ENCODE data around the gene RAPGEF1. TPM values are rescaled to one million over a fixed set of nuclear protein-coding genes. Genes with fewer than 3 reads are reported as not detected.

RAPGEF1 gene
- total and polyA plus RNA-seq, 2 of the 13 experiments (the other 11 are each of a cell fraction or from before 2014, with no cell fraction given) = 21.2 to 38.9 TPM

DNA sequence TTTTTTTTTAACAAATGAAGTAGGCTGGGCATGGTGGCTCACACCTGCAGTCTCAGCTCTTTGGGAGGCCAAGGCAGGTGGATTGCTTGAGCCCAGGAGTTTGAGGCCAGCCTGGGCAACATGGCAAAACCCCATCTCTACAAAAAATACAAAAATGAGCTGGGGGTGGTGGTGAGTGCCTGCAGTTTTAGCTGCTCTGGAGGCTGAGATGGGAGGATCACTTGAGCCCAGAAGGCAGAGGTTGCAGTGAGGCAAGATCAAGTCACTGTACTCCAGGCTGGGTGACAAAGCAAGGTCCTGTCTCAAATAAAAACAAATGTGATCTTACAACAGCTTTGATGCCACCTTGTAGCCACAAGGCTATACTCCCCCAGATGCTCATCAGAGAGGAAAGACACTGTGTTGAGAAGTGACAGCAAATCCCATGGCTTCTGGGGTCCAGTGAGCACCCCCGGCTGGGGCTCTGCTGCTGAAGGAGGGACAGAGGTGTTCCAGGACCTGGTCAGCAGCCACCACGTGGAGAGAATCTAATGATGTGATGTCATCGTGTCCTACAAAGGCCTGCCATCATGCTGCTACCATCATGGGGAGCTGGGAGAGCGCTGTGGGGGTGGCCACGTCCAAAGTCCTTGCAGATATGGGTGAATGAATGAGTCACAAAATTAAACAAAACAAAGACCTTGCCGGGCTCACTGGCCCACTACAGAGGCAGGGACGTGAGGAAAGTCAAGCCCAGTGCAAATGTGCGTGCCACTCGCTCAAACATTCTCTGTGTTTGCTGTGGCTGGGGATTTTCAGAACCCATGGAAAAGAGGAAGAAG lies 133.9 kb downstream of the RAPGEF1 start (continued):
- TF ChIP-seq, protein P1, sequence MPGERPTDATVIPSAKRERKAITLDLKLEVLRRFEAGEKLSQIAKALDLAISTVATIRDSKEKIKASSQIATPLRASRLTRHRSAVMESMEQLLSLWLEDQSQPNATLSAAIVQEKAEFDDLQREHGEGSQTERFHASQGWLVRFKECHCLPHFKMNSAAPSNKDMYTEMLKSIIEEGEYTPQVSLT (CRISPR knock-in tag; IDR thresholded peaks at IDR 0.05; ENCODE audit: borderline replicate concordance, low read depth) = no peak
- TF ChIP-seq NR3C1 (CRISPR knock-in tag; IDR thresholded peaks at IDR 0.05) (no peak), ZNF761 (CRISPR knock-in tag; conservative IDR thresholded peaks at IDR 0.05) (no peak), CHD2 (IDR thresholded peaks at IDR 0.05; ENCODE audit: low read depth, low read length) (no peak), MLLT10 (CRISPR knock-in tag; IDR thresholded peaks at IDR 0.05) (no peak), ZNF709 (CRISPR knock-in tag; IDR thresholded peaks at IDR 0.05) (0 out of 2 replicates have a peak, but pooled peaks have one; percentile 32), NCOA5 (CRISPR knock-in tag; IDR thresholded peaks at IDR 0.05) (no peak), POLR2G (IDR thresholded peaks at IDR 0.05; ENCODE audit: low read depth, low read length) (peak; percentile 84), TEAD3 (CRISPR knock-in tag; optimal IDR thresholded peaks at IDR 0.05; ENCODE audit: borderline replicate concordance) (peak; percentile 77), ATF7 (IDR thresholded peaks at IDR 0.05) (peak; percentile 94), ATF7 (CRISPR knock-in tag; IDR thresholded peaks at IDR 0.05) (peak; percentile 96), TGIF2 (CRISPR knock-in tag; IDR thresholded peaks at IDR 0.05) (no peak), CCAR2 (optimal IDR thresholded peaks at IDR 0.05; ENCODE audit: low read depth, low read length) (no peak), ZNF329 (CRISPR knock-in tag; IDR thresholded peaks at IDR 0.05; ENCODE audit: low read depth) (no peak), ZKSCAN8 (CRISPR knock-in tag; IDR thresholded peaks at IDR 0.05; ENCODE audit: borderline replicate concordance) (peak; percentile 74; the same call in 1 of the 2 replicates), CEBPG (CRISPR knock-in tag; IDR thresholded peaks at IDR 0.05) (peak; percentile 63; the same call in 1 of the 2 replicates), GPN1 (CRISPR knock-in tag; IDR thresholded peaks at IDR 0.05; ENCODE audit: borderline replicate concordance) (no peak), TBX2 (CRISPR knock-in tag; IDR thresholded peaks at IDR 0.05; ENCODE audit: borderline replicate concordance) (peak; percentile 87), RXRB (CRISPR knock-in tag; IDR thresholded peaks at IDR 0.05; ENCODE audit: borderline replicate concordance) (peak; percentile 87), ZNF782 (CRISPR knock-in tag; IDR thresholded peaks at IDR 0.05; ENCODE audit: borderline replicate concordance) (no peak)
- TF ChIP-seq, protein P2, sequence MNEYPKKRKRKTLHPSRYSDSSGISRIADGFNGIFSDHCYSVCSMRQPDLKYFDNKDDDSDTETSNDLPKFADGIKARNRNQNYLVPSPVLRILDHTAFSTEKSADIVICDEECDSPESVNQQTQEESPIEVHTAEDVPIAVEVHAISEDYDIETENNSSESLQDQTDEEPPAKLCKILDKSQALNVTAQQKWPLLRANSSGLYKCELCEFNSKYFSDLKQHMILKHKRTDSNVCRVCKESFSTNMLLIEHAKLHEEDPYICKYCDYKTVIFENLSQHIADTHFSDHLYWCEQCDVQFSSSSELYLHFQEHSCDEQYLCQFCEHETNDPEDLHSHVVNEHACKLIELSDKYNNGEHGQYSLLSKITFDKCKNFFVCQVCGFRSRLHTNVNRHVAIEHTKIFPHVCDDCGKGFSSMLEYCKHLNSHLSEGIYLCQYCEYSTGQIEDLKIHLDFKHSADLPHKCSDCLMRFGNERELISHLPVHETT (CRISPR knock-in tag; conservative IDR thresholded peaks at IDR 0.05) = no peak
- TF ChIP-seq, protein P3, sequence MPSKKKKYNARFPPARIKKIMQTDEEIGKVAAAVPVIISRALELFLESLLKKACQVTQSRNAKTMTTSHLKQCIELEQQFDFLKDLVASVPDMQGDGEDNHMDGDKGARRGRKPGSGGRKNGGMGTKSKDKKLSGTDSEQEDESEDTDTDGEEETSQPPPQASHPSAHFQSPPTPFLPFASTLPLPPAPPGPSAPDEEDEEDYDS (CRISPR knock-in tag; IDR thresholded peaks at IDR 0.05) = peak; percentile 38; the same call in 1 of the 2 replicates
- TF ChIP-seq, protein P4, sequence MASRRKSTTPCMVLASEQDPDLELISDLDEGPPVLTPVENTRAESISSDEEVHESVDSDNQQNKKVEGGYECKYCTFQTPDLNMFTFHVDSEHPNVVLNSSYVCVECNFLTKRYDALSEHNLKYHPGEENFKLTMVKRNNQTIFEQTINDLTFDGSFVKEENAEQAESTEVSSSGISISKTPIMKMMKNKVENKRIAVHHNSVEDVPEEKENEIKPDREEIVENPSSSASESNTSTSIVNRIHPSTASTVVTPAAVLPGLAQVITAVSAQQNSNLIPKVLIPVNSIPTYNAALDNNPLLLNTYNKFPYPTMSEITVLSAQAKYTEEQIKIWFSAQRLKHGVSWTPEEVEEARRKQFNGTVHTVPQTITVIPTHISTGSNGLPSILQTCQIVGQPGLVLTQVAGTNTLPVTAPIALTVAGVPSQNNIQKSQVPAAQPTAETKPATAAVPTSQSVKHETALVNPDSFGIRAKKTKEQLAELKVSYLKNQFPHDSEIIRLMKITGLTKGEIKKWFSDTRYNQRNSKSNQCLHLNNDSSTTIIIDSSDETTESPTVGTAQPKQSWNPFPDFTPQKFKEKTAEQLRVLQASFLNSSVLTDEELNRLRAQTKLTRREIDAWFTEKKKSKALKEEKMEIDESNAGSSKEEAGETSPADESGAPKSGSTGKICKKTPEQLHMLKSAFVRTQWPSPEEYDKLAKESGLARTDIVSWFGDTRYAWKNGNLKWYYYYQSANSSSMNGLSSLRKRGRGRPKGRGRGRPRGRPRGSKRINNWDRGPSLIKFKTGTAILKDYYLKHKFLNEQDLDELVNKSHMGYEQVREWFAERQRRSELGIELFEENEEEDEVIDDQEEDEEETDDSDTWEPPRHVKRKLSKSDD (CRISPR knock-in tag; IDR thresholded peaks at IDR 0.05; ENCODE audit: low read depth) = 0 out of 2 replicates have a peak, but pooled peaks have one; percentile 86
- TF ChIP-seq, protein P5, sequence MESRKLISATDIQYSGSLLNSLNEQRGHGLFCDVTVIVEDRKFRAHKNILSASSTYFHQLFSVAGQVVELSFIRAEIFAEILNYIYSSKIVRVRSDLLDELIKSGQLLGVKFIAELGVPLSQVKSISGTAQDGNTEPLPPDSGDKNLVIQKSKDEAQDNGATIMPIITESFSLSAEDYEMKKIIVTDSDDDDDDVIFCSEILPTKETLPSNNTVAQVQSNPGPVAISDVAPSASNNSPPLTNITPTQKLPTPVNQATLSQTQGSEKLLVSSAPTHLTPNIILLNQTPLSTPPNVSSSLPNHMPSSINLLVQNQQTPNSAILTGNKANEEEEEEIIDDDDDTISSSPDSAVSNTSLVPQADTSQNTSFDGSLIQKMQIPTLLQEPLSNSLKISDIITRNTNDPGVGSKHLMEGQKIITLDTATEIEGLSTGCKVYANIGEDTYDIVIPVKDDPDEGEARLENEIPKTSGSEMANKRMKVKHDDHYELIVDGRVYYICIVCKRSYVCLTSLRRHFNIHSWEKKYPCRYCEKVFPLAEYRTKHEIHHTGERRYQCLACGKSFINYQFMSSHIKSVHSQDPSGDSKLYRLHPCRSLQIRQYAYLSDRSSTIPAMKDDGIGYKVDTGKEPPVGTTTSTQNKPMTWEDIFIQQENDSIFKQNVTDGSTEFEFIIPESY (CRISPR knock-in tag; IDR thresholded peaks at IDR 0.05) = peak; percentile 76; the same call in 1 of the 2 replicates
